Neutrophil (primary cell): Measurements from ENCODE around the gene FBP2.
A peak's percentile ranks its signal among the peaks of the same experiment; 100 is the strongest.

Experiments
- H3K27ac ChIP-seq: fragments of 200-600 bp; sonication (generic); 2 replicates; pipeline ENCODE4 v1.5.1; 2016; ENCODE audit warnings: mild to moderate bottlenecking, moderate library complexity
- H3K27me3 ChIP-seq: fragments of 200-600 bp; sonication (generic); 2 replicates; pipeline ENCODE4 v1.6.0; 2016; ENCODE audit warnings: mild to moderate bottlenecking
- H3K36me3 ChIP-seq: fragments of 200-600 bp; sonication (generic); 2 replicates; pipeline ENCODE4 v1.5.1; 2017
- H3K4me1 ChIP-seq, 2 experiments: fragments of 200-600 bp in 1 of 2; sonication (generic) in 1 of 2; 1 replicate in 1 of 2; 2 replicates in 1 of 2; pipeline versions ENCODE4 v1.5.1 to v1.6.1; 2013 to 2016; ENCODE audit warnings: low read depth in 1 of 2, low read length in 1 of 2, mild to moderate bottlenecking in 1 of 2, moderate library complexity in 1 of 2; ENCODE audit not compliant: control insufficient read depth in 1 of 2, insufficient read depth in 1 of 2
- H3K4me3 ChIP-seq, 2 experiments: fragments of 200-600 bp in 1 of 2; sonication (generic) in 1 of 2; 1 replicate in 1 of 2; 2 replicates in 1 of 2; pipeline ENCODE4 v1.5.1; 2013 to 2016; ENCODE audit warnings: low read depth in 1 of 2, low read length in 1 of 2, mild to moderate bottlenecking in 1 of 2, moderate library complexity in 1 of 2
- H3K9me3 ChIP-seq: fragments of 200-600 bp; sonication (generic); 2 replicates; pipeline ENCODE4 v1.5.1; 2016
- CTCF ChIP-seq: fragments of 200-600 bp; sonication (generic); IDR thresholded peaks from 2 replicates; pipeline ENCODE4 v1.5.1; 2016; ENCODE audit warnings: antibody characterized with exemption

The FBP2 gene

DNA sequence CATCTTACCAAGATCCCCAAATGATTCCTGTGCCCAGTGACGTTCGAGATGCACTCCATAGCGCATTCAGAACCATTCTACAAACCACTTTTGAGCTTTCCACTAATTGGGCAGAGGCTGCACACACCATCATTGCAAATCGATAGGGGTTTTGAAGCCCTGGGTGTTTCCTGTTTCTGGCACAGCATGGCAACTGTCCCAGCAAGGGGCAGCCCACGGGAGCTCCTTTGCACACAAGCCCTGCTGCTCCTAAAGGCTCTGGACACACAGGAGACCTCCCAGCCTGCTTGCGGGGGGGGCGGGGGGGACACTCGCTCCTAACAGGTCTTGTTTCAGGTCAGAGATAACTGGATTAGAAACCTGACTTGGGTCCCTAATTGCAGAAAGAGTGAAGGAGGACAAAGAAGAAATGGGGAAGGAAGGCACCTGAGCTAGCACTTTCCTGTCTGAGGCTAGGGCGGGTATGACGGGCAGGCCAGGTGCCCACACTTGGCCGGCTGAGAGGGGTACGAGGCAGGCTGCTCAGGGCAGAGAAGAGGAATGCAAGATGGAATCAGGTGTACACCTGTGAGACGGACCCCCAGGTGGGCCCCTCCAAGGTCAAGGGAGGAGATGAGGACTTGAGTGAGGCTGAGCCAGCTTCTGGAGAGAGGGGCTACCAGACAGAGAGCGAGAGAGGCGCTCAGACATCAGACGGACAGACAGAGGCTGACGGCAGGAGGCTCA is 44.9 kb upstream of the FBP2 start:
- H3K36me3 ChIP-seq, result no peaks in the 10 kb centered on the region
- peak overlapping the region; percentile 77 to 91 for H3K4me3 ChIP-seq
- peak overlapping the region; percentile 92 for H3K27ac ChIP-seq
- H3K27me3 ChIP-seq, result peaks cover 4% of the 10 kb centered on the region
- H3K9me3 ChIP-seq, result no peaks in the 10 kb centered on the region
- peaks cover 30 to 33% of the 10 kb centered on the region in 2 experiments for H3K4me1 ChIP-seq
- TF ChIP-seq CTCF, result no peak

GRCh38 chr9:94632737-94633136 is 39.1 kb upstream of the FBP2 start:
- Histone ChIP-seq H3K4me3 (no peak overlapping the region), H3K4me1 (no peaks in the 10 kb centered on the region), H3K36me3 (no peaks in the 10 kb centered on the region), H3K9me3 (no peaks in the 10 kb centered on the region), H3K27me3 (no peaks in the 10 kb centered on the region), H3K27ac (no peak overlapping the region)
- TF ChIP-seq CTCF, result no peak

- H3K27ac ChIP-seq, result no peak overlapping the region
- TF ChIP-seq CTCF, result no peak
- no peaks in the 10 kb centered on the region for H3K27me3 ChIP-seq
- H3K4me3 ChIP-seq, result no peak overlapping the region
- H3K36me3 ChIP-seq, result no peaks in the 10 kb centered on the region
- H3K9me3 ChIP-seq, result no peaks in the 10 kb centered on the region
- no peaks in the 10 kb centered on the region for H3K4me1 ChIP-seq
These were observed 38.0 kb upstream of the FBP2 start for GRCh38 chr9:94631599-94631998.

DNA sequence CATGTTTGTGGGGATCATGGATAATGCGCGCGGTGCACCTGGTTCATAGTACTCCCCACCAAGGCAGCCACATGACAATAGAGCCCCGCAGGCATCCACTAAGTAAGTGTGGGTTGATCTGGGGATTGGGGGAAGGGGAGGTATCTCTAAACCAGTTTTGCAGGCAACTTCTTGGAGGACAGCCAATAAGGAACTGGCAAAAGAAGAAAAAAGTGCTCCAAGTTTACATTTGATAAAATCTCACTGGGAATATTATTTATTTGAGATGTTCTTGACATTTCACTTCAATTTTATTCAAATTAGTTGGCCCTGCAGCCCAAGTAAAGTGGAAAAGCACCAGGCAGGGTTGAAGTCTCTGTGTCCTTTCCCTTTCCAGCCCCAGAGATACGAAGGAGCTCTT is 37.2 kb upstream of the FBP2 start:
- Histone ChIP-seq H3K4me3 (no peak overlapping the region), H3K27ac (no peak overlapping the region), H3K27me3 (no peaks in the 10 kb centered on the region), H3K36me3 (no peaks in the 10 kb centered on the region), H3K9me3 (no peaks in the 10 kb centered on the region), H3K4me1 (no peaks in the 10 kb centered on the region)
- TF ChIP-seq CTCF, result no peak

DNA sequence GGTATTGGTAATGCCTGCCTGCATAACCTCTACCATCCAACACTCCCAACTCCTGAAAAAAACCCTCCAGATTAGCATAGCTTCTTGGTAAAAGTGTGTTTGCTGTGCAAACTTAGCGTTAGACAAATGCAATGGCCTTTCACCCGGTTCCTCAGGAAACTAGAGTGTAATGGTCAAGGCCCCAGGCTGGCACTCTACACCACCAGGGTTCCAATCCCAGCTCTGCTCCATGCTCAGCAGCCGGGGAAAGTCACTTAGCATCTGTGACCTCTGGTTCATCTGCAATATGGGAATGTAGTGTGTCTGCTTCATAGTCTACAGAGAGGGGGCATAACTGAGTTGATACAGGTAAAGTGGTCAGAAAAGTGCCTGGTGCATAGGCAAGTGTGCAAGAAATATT is 36.7 kb upstream of the FBP2 start:
- no peak overlapping the region for H3K27ac ChIP-seq
- H3K27me3 ChIP-seq, result no peaks in the 10 kb centered on the region
- no peaks in the 10 kb centered on the region for H3K9me3 ChIP-seq
- no peak overlapping the region for H3K4me3 ChIP-seq
- no peak for TF ChIP-seq CTCF
- H3K36me3 ChIP-seq, result no peaks in the 10 kb centered on the region
- H3K4me1 ChIP-seq, result no peaks in the 10 kb centered on the region
